Heart left ventricle (tissue), 16 donors: ENCODE results near the gene AGPAT4. TPM values are rescaled to one million over a fixed set of nuclear protein-coding genes. Genes with fewer than 3 reads are reported as not detected.

Source experiments
- ATAC-seq, 4 donors: fragments of 200-7000 bp; cut with Tn5 transposase; one replicate each; pipeline ENCODE4 v1.9.1; 2020 to 2022; ENCODE audit warnings: moderate library complexity in 4 of 4, mild to moderate bottlenecking in 3 of 4, moderate number of reproducible peaks in 1 of 4
- DNase-seq, 5 donors: peaks; one replicate each; pipeline ENCODE4 v3.0.0-alpha.2; 2020
- H3K27ac ChIP-seq, 12 donors: fragments of 200-600 bp; sonication (generic) in 4 of 12; one replicate each; pipeline versions ENCODE4 v1.5.0 to v1.8.0; 2016 to 2022; ENCODE audit warnings: mild to moderate bottlenecking in 2 of 12
- H3K27me3 ChIP-seq, 9 donors: fragments of 200-600 bp; sonication (generic) in 2 of 9; one replicate each; pipeline versions ENCODE4 v1.5.1 to v1.8.0; 2016 to 2022; ENCODE audit warnings: mild to moderate bottlenecking in 3 of 9
- H3K36me3 ChIP-seq, 9 donors: fragments of 200-600 bp; sonication (generic) in 2 of 9; one replicate each; pipeline versions ENCODE4 v1.5.0 to v1.8.0; 2018 to 2022; ENCODE audit warnings: mild to moderate bottlenecking in 2 of 9
- H3K4me1 ChIP-seq, 12 donors: fragments of 200-600 bp; sonication (generic) in 4 of 12; one replicate each; pipeline versions ENCODE4 v1.5.0 to v1.8.0; 2016 to 2022; ENCODE audit warnings: mild to moderate bottlenecking in 3 of 12
- H3K4me3 ChIP-seq, 12 donors: fragments of 200-600 bp; sonication (generic) in 4 of 12; one replicate each; pipeline versions ENCODE4 v1.5.0 to v1.8.0; 2017 to 2022; ENCODE audit warnings: mild to moderate bottlenecking in 9 of 12, moderate library complexity in 4 of 12
- H3K9me3 ChIP-seq, 12 donors: fragments of 200-600 bp; sonication (generic) in 4 of 12; one replicate each; pipeline versions ENCODE4 v1.5.0 to v1.8.0; 2016 to 2022; ENCODE audit warnings: mild to moderate bottlenecking in 1 of 12
- CTCF ChIP-seq, 12 donors: fragments of 200-600 bp; sonication (generic) in 4 of 12; IDR thresholded peaks; one replicate each; pipeline versions ENCODE4 v1.5.0 to v1.8.0; 2018 to 2022; ENCODE audit warnings: antibody characterized with exemption in 12 of 12, mild to moderate bottlenecking in 5 of 12
- POLR2A ChIP-seq, 2 donors: fragments of 450-650 bp; IDR thresholded peaks; one replicate each; pipeline ENCODE4 v1.6.1; 2017; ENCODE audit warnings: antibody characterized with exemption in 2 of 2, mild to moderate bottlenecking in 2 of 2, moderate library complexity in 2 of 2
- WGBS, 4 donors: extraction: QIAGEN DNeasy Blood & Tissue Kit in 2 of 4; methylation state at CpG; one replicate each; pipeline versions ENCODE4 v1.1.5 to v1.1.7; 2013 to 2018; 5-methylcytosine and 5-hydroxymethylcytosine counted together
- intact Hi-C, 10 donors: fragments of 100-400 bp; cut with DNase I; formaldehyde crosslinking; loops; one replicate each; pipeline versions ENCODE4 v1.11.1 to v1.14.2; 2022
- polyA plus RNA-seq, 2 donors: library from polyadenylated mRNA; stranded (reverse); fragments of 200-250 nt; gene quantifications; one replicate each; pipeline ENCODE4 v1.2.3, GENCODE V29; 2013
- total RNA-seq, 9 donors: library from RNA; depleted of rRNA in 2 of 9; stranded (reverse); fragments of >200 nt in 2 of 9; fragmentation: NEBNext Ultra II Directional in 3 of 9; extraction: Animal tissue kit (Norgen Biotek cat#: 25700) in 3 of 9; gene quantifications; one replicate each; pipeline versions ENCODE4 v1.1.0 to v1.2.4, GENCODE V29; 2016 to 2023
- donor health status: ischemic (EF 13 %, LVEDD 7.1; RV severe dilation, severe dysfunction).
- donor health status: healthy with polysubstance abuse.
- donor health status: DM: no; HTN: yes; CAD: no.
- donor health status: DM: no; HTN: no; CAD: no.
- donor health status: ischemic (EF 25% LVEDD 6.9; RV normal size, moderate dysfunction).
- donor health status: ischemic (EF 25% LVEDD 5.7; RV mildly dilated, moderate dysfunction).
- donor health status: healthy.
- donor health status: DM: yes; HTN: yes; CAD: no.
- donor health status: ischemic (EF 35%, LVEDD 5.7; RV mildly dilated, moderate dysfunction).
- donor health status: nonischemic (EF 11% LVEDD 7.7; RV severe dilation, severe dysfunction).
- donor health status: DM: yes; HTN: yes; CAD: no.
- donor health status: PGD.
- donor health status: ischemic (EF 29% LVEDD 5.4; RV normal size, mild dysfunction).
- donor health status: nonischemic (EF 23%, LVEDD 6.1; RV moderate dilation, normal function).

Gene AGPAT4
- total and polyA plus RNA-seq, 11 donors = 0.83 to 5.0 (median 1.8) TPM

DNA sequence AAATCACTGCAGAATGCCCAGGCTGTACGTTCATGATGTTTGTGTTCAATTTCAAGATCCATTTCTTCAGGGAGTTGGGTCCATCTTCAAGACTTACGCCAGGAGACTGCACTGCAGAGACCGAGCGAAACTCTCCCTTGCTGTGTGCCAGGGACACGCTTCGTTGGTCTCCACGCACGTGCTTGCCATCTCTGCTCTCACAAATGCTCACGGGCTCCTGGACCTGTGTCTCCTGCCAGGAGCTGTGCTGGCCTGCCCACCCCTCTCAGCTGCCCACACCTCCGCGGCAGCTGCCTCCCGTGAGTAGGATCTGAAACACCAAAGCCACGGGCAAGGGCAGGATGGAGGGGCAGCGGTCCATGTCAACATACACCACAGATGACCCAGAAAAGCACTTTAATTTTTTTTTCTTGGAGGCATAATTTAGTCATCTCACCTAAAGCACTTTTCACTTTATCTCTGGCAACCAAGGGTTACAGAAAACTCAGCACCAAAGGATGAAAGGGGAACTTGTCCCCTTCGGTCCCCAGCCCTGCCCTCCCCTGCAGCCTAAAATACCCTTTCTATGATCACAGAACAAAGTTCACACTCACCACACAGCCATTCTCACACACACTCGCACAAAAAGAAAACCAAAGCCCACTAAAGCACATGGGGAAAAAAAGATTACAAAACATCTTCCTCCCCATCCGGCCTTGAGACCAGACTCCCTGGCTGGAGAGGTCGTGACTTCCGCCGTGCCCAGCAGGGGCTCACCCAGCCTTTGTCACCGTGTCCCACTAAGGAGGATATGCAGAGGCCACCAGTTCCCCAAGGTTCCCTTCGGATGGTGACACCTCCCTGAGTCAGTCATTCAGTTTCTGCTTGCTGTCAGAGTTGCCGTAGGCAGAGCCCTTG is 137.9 kb downstream of the AGPAT4 start:
- TF ChIP-seq CTCF (IDR thresholded peaks at IDR 0.05) (no peak), POLR2A (IDR thresholded peaks at IDR 0.05) (no peak)
- 86 to 87% (median 86%) methylated on average over 23 of the region's 23 CpGs for WGBS, 4 donors
- Histone ChIP-seq H3K4me1 (peaks cover 0 to 17% (median 0%) of the 10 kb centered on the region in 12 donors), H3K27me3 (no peaks in the 10 kb centered on the region), H3K27ac (no peak overlapping the region), H3K9me3 (no peaks in the 10 kb centered on the region), H3K4me3 (no peak overlapping the region), H3K36me3 (peaks cover 0 to 39% (median 17%) of the 10 kb centered on the region in 9 donors)
- ATAC-seq = no peak
- intact Hi-C loops = no loop called here
- DNase-seq = no peak

DNA sequence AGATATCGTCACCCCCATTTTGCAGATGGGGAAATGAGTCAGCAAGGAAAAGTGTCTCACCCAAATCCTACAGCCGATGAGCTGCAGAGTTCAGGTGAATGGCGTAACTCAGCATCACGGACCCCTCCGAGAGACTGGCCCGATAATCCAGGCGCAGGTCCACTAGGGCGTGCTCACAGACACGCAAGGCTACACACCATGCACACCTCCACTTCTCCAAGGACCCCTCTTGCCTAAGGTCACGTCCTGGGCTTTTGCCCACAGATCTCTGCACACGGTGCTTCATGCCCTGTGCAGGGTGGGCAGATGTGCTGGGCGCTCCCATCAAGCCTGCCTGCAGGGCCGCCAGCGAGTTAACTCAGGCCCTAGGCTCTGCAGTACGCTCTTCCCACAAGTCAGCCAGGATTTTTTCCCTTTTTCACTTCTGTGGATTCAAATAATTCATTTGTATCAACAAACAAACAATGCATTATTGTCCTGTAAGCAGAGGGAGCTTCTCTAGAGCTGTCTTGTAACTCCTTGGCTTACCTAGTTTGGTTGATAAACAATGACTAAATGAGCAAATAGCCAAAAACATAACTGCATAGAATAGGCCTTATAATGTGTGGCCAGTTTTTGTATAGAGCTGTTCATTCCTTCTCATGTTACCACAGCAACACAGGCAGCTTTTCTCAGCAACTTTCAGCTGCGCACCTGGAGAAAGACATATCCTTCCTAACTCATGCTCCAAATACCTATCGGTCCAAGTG is 139.1 kb downstream of the AGPAT4 start:
- TF ChIP-seq CTCF (IDR thresholded peaks at IDR 0.05) (no peak), POLR2A (IDR thresholded peaks at IDR 0.05) (no peak)
- intact Hi-C loops = no loop called here
- Histone ChIP-seq H3K27ac (no peak overlapping the region), H3K36me3 (peaks cover 0 to 49% (median 17%) of the 10 kb centered on the region in 9 donors), H3K4me3 (no peak overlapping the region), H3K4me1 (peaks cover 0 to 17% (median 0%) of the 10 kb centered on the region in 12 donors), H3K9me3 (no peaks in the 10 kb centered on the region), H3K27me3 (no peaks in the 10 kb centered on the region)
- 95 to 98% (median 97%) methylated on average over 17 of the region's 17 CpGs for WGBS, 4 donors
- ATAC-seq (no peak), DNase-seq (no peak)

GRCh38 chr6:161133963-161134362 is 139.9 kb downstream of the AGPAT4 start:
- DNase-seq (no peak), ATAC-seq (no peak)
- intact Hi-C loops = no loop called here
- H3K9me3 ChIP-seq = no peaks in the 10 kb centered on the region
- H3K4me3 ChIP-seq = no peak overlapping the region
- WGBS, 4 donors = 70 to 76% (median 76%) methylated on average over 9 of the region's 9 CpGs
- peaks cover 0 to 17% (median 0%) of the 10 kb centered on the region in 12 donors for H3K4me1 ChIP-seq
- peaks cover 0 to 53% (median 17%) of the 10 kb centered on the region in 9 donors for H3K36me3 ChIP-seq
- TF ChIP-seq POLR2A (IDR thresholded peaks at IDR 0.05) = no peak
- no peak for TF ChIP-seq CTCF (IDR thresholded peaks at IDR 0.05)
- no peaks in the 10 kb centered on the region for H3K27me3 ChIP-seq
- no peak overlapping the region for H3K27ac ChIP-seq

DNA sequence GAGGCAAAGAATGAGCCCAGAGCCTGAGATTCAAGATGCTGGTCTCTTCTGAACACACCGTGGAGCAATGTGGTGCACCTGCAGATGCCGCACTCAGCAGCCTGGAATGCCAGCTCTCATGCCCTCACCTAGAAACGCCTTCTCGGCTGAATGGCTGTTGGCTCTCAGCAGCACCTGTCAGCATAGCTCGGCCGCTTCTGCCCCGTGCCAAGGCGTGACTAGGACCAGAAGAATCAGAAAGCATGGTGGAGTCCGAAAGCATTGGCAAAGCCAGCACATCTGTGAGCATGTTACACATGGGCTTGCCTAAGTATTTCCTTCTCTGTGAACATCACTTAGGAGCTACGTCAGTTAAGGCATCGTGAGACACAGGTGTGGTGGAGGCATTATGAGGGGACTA is 141.5 kb downstream of the AGPAT4 start:
- intact Hi-C loops = no loop called here
- no peak for ATAC-seq
- H3K36me3 ChIP-seq = peaks cover 0 to 64% (median 21%) of the 10 kb centered on the region in 9 donors

More for the DNA sequence above, 141.5 kb downstream of the AGPAT4 start:
- WGBS, 4 donors = 94 to 96% (median 95%) methylated on average over 9 to 11 of the region's 11 CpGs
- no peak overlapping the region for H3K27ac ChIP-seq
- H3K9me3 ChIP-seq = no peaks in the 10 kb centered on the region
- peaks cover 0 to 17% (median 0%) of the 10 kb centered on the region in 12 donors for H3K4me1 ChIP-seq
- no peaks in the 10 kb centered on the region for H3K27me3 ChIP-seq
- no peak for TF ChIP-seq CTCF (IDR thresholded peaks at IDR 0.05)
- no peak for TF ChIP-seq POLR2A (IDR thresholded peaks at IDR 0.05)
- DNase-seq = no peak
- no peak overlapping the region for H3K4me3 ChIP-seq
